ENCODE results near the gene FAM13A.

FAM13A gene

GRCh38 chr4:88745581-88746163 is 311.3 kb downstream of the FAM13A start:
- no peak for DNase-seq (ENCODE audit: low spot score)

- DNase-seq (ENCODE audit: low spot score), result no peak
These were observed 311.8 kb downstream of the FAM13A start for GRCh38 chr4:88745175-88745574.

DNA sequence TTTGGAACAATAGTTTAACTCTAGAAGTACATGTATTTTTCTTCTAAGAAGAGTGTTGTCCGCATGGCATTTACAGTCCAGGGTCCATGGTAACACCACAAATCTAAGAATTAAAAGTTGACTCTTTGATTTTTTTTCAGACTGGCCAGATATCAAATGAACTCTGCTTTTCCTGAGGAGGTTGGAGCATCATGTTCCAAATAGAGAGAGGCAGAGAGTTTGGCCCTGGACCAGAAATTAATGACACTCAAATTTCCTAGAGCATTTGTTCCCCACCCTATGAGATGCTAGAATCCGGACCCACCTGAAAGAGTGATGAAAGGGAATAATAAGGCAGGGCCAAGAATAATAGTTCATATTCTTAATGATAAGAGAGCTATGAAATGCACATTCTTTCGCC is 312.4 kb downstream of the FAM13A start:
- no peak for DNase-seq (ENCODE audit: low spot score)

- DNase-seq (ENCODE audit: low spot score), result no peak
These were observed 313.3 kb downstream of the FAM13A start for GRCh38 chr4:88743696-88744095.

DNA sequence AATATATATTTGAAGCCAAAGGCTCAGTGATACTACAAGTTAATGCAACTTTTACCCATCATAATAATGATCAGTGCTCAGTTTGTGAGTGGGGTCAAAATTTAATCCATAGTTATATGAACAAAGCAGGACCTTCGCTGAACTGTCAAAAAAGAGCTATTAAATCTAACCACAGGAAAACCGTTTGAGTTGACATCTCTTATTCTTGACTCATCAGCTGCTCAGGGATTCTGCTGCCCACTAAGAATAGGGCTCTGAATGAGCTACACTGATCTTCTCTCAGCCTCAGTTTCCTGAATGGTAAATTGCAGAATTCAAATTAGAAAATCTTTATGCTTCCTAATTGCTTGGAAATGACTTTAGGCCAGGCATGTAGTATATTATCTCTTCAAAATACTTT is 314.4 kb downstream of the FAM13A start:
- DNase-seq (ENCODE audit: low spot score), result no peak

DNA sequence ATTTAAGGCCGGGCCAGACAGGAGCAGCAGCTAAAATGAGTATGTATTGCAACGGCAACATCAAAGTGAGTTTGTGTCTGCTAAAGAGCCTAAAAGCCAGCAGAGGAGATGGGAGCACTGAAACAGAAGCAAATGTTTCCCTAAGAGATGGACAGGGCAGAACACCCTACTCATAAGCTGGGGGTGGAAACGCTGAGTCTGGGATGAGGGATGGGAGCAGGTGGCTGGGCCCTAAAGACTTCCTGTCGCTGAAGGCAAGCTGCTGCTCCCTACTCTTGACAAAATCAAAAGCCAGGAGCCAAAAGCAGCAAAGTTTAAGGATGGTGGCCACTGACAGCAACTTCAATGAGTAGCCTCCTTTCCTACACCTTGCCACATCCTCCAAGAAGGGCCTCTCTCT is 318.8 kb downstream of the FAM13A start:
- DNase-seq (ENCODE audit: low spot score), result no peak

- no peak for DNase-seq (ENCODE audit: low spot score)
These were observed 319.6 kb downstream of the FAM13A start for GRCh38 chr4:88737307-88737941.

DNA sequence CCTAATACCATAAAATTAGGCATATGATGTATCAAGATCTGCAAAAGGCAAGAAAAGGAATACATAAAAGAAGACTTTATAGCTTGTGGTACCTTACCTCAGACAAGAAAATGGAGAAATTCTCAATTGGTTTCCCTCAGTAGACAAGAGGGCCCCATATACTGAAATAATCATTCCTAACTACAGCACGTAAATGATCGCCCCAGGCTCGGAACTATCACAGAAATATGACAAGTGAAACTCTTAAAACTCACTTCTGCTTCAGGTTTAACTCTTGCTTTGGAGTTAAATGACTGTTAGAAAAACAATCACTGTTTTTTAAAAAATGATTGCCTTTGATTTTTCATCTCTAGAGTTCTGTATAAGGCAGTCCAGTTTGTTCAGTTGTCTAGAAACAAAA is 320.7 kb downstream of the FAM13A start:
- no peak for DNase-seq (ENCODE audit: low spot score)

GRCh38 chr4:88735564-88735963 is 321.4 kb downstream of the FAM13A start:
- no peak for DNase-seq (ENCODE audit: low spot score)

- DNase-seq (ENCODE audit: low spot score), result no peak
These were observed 322.5 kb downstream of the FAM13A start for GRCh38 chr4:88734403-88734949.

- no peak for DNase-seq (ENCODE audit: low spot score)
These were observed 324.1 kb downstream of the FAM13A start for GRCh38 chr4:88732714-88733368.

DNA sequence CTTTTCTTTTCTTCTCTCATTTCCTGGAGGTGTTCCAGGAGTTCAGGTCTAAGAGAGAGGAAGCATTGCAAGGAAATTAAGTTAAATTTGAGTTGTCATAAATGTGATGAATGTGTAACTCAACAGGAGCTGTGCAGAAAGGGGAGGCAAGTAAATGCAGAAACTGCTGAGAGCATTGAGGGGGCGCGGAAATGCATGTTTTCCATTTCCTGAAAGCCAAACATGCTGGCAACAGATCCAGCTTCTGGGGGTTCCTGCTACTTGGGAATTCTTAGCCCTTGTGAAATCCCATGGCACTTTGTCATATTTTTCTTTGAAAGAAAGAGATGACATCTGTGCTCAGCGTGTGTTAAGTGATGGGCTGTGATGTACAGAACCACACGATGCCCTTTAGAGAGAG is 325.6 kb downstream of the FAM13A start:
- no peak for DNase-seq (ENCODE audit: low spot score)

- no peak for DNase-seq (ENCODE audit: low spot score)
These were observed 326.2 kb downstream of the FAM13A start for GRCh38 chr4:88730811-88731210.

GRCh38 chr4:88729146-88729760 is 327.7 kb downstream of the FAM13A start:
- no peak for DNase-seq (ENCODE audit: low spot score)

DNA sequence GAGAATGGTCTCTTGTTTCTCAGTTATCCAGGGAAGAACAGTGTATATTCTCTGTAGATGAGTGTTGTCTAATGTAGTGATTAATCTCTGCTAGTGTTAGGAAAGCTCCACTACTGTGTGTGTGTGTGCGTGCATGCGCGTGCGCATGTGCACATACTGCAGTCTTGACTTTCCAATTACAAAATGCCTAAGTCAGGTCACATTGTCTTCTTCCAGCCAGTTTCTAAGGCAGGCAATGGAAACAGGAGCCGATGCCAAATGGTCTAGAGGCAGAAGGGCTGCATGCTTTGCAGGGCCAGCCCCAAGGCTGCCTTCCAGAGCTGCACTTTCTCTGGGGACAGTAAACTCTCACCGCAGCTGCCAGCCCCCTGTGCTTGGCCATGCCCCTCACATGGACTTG is 328.8 kb downstream of the FAM13A start:
- no peak for DNase-seq (ENCODE audit: low spot score)

DNA sequence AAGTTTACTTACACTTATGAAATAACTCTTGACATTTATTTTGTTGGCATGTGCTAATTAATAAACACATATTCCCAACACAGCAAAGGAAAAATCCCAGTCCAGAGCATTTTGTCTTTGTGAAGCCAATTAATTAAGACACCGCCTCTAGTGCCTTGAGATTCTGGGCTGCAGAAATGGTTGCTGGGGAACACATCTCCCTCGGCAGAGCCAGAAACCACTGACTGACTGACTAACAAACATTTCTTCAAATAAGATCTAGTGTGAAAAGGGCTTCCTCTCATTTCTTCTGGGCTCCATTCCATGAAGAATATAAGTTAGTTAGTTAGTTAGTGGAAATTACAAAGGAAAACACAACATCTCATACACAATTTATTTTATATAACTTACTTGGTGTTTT is 331.0 kb downstream of the FAM13A start:
- DNase-seq (ENCODE audit: low spot score), result no peak

GRCh38 chr4:88725143-88725542 is 331.8 kb downstream of the FAM13A start:
- DNase-seq (ENCODE audit: low spot score), result no peak

GRCh38 chr4:88724406-88724805 is 332.6 kb downstream of the FAM13A start:
- no peak for DNase-seq (ENCODE audit: low spot score)

DNA sequence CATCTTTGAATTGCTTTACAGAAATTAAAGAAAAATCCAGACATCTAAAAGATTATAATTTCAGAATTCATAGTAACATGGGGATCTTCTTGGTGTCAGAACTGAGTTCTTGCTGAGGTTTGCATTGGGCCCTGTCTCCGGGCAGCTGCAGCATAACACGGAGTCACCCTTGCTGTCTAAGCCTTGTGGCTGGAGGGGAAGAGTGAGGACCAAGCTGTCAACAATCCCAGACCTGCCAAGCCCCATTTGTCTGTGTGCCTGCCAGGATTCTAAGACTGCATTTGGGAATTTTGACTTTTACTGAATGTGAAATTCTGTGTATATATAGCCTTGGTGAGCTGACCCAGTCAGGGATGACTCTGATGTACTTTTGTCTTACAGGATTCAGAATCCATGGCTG is 334.2 kb downstream of the FAM13A start:
- DNase-seq (ENCODE audit: low spot score), result no peak

GRCh38 chr4:88722276-88722780 is 334.7 kb downstream of the FAM13A start:
- no peak for DNase-seq (ENCODE audit: low spot score)

DNA sequence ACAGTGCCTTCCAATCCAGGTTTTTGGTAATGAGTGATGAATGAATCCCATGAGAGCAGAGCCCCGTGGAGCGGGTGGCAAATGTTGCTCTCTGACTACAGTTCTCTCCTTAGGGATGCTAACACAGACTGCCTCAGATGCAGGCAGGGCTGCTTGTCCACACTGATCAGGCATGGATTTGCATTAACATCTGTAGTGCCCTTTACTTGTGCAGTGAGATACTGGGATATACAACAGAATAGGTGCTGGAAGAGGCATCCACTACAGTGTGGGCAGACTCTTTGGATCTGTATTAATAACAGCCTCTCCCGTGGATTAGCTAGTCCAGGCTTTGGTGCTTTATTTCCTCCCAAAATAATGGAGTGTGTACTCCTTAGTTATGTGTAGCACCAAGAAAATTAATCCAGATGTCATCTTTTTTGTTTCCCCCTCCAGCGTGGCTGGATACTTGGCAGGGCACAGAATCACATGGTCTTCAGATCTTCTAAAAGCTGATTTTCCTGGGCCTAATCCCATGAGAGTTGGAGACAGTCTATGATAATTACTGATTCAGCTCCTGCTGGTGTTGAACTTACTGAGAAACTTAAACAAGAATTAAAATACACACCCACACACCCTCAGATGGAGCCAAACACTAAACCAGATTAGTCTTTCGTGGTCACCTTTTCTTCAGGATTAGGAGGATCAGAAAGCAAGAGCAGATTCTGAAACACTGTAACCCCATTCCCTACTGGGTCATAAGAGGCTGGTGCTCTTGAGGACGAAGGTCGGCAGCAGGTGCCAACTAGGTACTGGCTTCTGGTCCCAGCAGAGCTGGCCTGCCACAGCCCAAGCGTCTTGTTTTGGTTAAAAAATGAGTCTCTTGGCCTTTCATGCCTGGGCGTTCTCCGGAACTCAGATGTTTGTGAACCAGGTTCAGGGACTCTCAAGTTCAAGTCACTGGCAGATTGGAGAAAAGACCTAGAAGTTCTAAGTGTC is 336.2 kb downstream of the FAM13A start:
- peak; percentile 73 for DNase-seq (ENCODE audit: low spot score)

GRCh38 chr4:88719381-88719780 is 337.6 kb downstream of the FAM13A start:
- no peak for DNase-seq (ENCODE audit: low spot score)

Data from D341Med (cell line).